Muscle layer of colon (tissue), 2 donors: ENCODE measurements around the gene ATP4B.

Experiments used
- H3K27ac ChIP-seq: one replicate; pipeline ENCODE4 v1.7.0; 2013; ENCODE audit warnings: low read depth, mild to moderate bottlenecking, low read length, moderate library complexity
- H3K27me3 ChIP-seq, 2 donors: one replicate each; pipeline ENCODE4 v1.7.0; 2013; ENCODE audit warnings: low read length in 2 of 2, mild to moderate bottlenecking in 2 of 2; ENCODE audit not compliant: insufficient read depth in 2 of 2, control insufficient read depth in 1 of 2
- H3K36me3 ChIP-seq: one replicate; pipeline ENCODE4 v1.7.0; 2013; ENCODE audit warnings: mild to moderate bottlenecking, low read length; ENCODE audit not compliant: insufficient read depth
- H3K4me1 ChIP-seq: one replicate; pipeline ENCODE4 v1.7.0; 2013; ENCODE audit warnings: mild to moderate bottlenecking, low read length; ENCODE audit not compliant: insufficient read depth
- H3K4me3 ChIP-seq, 2 donors: one replicate each; pipeline ENCODE4 v1.7.0; 2013; ENCODE audit warnings: low read length in 2 of 2, low read depth in 1 of 2, mild to moderate bottlenecking in 1 of 2, moderate library complexity in 1 of 2
- H3K9ac ChIP-seq: one replicate; pipeline ENCODE4 v1.7.0; 2013; ENCODE audit warnings: low read length
- H3K9me3 ChIP-seq: one replicate; pipeline ENCODE4 v1.7.0; 2013; ENCODE audit warnings: mild to moderate bottlenecking, low read length
- donor health status: abdominal sarcoma.
- donor health status: Adenocarcinoma of cecum.

Gene ATP4B

DNA sequence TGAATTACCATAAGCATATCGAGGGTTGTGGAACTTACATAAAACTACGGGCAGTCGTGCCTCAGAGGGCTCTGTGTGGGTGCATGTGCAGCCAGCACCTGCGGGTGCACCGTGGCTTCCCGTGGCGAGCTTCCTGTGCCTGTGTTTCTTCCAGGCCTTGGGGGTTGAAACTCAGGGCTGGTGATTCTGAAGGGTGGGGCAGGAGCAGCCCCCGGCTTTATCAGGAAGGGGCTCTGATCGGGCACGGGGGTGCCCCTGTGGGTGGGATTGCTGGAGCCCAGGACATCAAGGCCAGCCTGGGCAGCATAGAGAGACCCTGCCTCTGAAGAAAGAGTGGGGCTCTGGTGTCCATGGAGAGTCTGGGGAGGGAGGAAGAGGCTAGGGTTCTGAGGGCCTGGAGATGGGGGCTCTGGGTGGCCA, 11.1 kb downstream of the ATP4B start:
- Histone ChIP-seq H3K9me3 (no peaks in the 10 kb centered on the region), H3K4me1 (peaks cover 15% of the 10 kb centered on the region), H3K27me3 (no peaks in the 10 kb centered on the region), H3K36me3 (no peaks in the 10 kb centered on the region), H3K4me3 (no peak overlapping the region), H3K9ac (no peak overlapping the region), H3K27ac (no peak overlapping the region)

DNA sequence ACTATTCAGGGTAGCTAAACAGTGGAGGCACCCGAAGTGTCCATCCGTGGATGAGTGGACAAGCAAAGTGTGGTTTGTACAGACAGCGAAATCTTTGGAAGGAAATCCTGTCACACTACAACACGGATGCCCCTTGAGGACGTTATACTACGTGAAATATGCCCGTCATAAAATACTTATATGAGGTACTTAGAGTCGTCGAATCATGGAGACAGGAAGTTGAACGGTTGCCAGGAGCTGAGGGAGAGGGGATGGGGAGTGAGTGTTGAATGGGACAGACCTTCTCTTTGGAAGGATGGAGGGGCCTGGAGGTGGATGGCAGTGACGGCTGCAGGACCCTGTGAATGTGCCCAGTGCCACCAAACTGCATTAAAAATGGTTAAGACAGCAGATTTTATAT, 11.6 kb downstream of the ATP4B start:
- no peak overlapping the region for H3K4me3 ChIP-seq
- H3K4me1 ChIP-seq = peaks cover 15% of the 10 kb centered on the region
- no peaks in the 10 kb centered on the region for H3K27me3 ChIP-seq
- no peak overlapping the region for H3K27ac ChIP-seq
- H3K36me3 ChIP-seq = no peaks in the 10 kb centered on the region
- H3K9ac ChIP-seq = no peak overlapping the region
- H3K9me3 ChIP-seq = no peaks in the 10 kb centered on the region

DNA sequence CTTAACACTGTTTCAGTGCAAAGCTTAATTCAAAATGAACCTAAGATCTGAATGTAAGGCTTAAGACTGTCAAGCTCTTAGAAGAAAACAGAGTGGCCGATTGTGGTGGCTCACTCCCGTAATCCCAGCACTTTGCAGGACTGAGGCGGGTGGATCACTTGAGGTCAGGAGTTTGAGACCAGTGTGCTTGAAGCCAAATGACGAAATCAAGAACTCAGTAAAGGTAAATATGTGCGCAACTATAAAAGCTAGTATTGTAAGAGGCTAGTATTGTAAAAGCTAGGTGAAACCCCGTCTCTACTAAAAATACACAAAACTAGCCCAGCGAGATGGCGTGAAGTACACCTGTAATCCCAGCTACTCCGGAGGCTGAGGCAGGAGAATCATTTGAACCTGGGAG, 12.7 kb downstream of the ATP4B start:
- Histone ChIP-seq H3K4me3 (no peak overlapping the region), H3K9me3 (no peaks in the 10 kb centered on the region), H3K4me1 (peaks cover 15% of the 10 kb centered on the region), H3K9ac (no peak overlapping the region), H3K27ac (no peak overlapping the region), H3K36me3 (no peaks in the 10 kb centered on the region), H3K27me3 (no peaks in the 10 kb centered on the region)

DNA sequence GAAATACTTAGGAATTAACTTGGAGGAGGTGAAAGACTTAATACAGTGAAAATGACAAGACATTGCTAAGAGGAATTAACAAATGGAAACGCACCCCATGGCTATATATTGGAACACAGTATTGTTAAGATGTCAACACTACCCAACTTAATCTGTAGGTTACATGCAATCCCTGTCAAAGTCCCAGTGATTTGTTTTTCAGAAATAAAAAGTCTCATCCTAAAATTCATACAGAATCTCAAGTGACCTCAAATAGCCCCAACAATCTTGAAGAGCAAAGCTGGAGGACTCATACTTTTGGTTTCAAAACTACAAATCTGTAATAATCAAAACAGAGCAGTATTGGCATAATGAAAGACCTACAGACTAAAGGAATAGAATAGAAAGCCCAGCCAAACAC, 13.2 kb downstream of the ATP4B start:
- peaks cover 2% of the 10 kb centered on the region for H3K36me3 ChIP-seq
- no peak overlapping the region for H3K4me3 ChIP-seq

DNA sequence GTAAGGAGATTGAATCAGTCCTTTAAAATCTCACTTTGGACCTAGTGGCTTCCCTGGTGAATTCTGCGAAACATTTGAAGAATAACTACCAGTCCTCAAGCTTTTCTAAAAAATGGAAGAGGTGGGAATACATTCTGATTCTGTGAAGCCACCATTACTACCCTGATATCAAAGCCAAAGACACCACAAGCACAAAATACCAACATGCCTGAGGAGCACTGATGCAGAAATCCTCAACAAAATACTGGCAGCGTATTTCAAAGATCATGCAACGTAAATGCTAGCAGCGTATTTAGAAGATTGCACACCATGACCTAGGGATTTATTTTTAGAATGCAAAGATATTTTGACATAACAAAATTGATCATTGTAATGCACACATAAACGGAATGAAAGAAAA, 14.4 kb downstream of the ATP4B start:
- Histone ChIP-seq H3K36me3 (peaks cover 6% of the 10 kb centered on the region), H3K9ac (no peak overlapping the region), H3K27me3 (no peaks in the 10 kb centered on the region), H3K4me1 (peaks cover 15% of the 10 kb centered on the region), H3K9me3 (no peaks in the 10 kb centered on the region), H3K27ac (no peak overlapping the region), H3K4me3 (no peak overlapping the region)

More for the DNA sequence above, 13.2 kb downstream of the ATP4B start:
- peaks cover 15% of the 10 kb centered on the region for H3K4me1 ChIP-seq
- H3K9ac ChIP-seq = no peak overlapping the region
- H3K27ac ChIP-seq = no peak overlapping the region
- no peaks in the 10 kb centered on the region for H3K27me3 ChIP-seq
- H3K9me3 ChIP-seq = no peaks in the 10 kb centered on the region

DNA sequence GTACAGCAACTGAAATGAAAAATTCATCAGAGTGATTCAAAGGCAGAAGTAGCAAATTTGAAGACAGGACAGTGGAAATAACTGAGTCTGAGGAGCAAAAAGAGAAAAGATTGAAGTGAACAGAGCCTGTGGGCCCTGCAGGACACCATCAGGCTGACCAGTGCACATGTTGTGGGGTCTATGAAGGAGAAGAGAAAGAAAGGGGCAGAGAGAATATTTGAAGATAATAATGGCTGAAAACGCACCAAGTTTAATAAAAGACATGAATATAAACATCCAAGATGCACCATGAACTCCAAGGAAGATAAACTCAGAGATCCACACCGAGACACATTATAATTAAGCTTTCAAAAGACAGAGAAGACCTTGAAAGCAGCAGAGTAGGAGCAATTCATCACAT, 15.4 kb downstream of the ATP4B start:
- no peak overlapping the region for H3K27ac ChIP-seq

DNA sequence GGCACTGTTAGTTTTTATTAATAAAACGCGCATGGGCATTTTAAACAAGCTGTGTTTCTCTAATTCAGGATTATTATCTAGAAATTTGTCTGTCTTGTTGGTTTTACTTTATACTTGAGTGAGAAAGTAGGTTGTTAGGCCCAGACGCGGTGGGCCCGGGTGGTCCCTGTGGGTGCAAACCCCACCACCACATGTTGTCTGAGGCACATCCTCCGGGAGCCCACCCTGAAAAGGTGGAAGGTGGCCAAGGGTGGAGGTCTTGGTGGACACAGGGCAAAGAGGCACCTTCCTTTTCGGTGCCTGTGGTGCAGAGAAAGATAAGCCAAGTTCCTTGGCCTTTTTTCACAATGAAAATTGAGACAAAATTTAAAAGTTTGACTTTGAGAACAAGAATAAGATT, 16.6 kb downstream of the ATP4B start:
- H3K4me3 ChIP-seq = no peak overlapping the region
- H3K27me3 ChIP-seq = no peaks in the 10 kb centered on the region
- H3K36me3 ChIP-seq = peaks cover 25% of the 10 kb centered on the region
- H3K9ac ChIP-seq = no peak overlapping the region
- H3K9me3 ChIP-seq = no peaks in the 10 kb centered on the region
- no peaks in the 10 kb centered on the region for H3K4me1 ChIP-seq
- H3K27ac ChIP-seq = no peak overlapping the region

More for the DNA sequence above, 15.4 kb downstream of the ATP4B start:
- Histone ChIP-seq H3K9ac (no peak overlapping the region), H3K4me1 (peaks cover 7% of the 10 kb centered on the region), H3K27me3 (no peaks in the 10 kb centered on the region), H3K9me3 (no peaks in the 10 kb centered on the region), H3K4me3 (no peak overlapping the region), H3K36me3 (peaks cover 14% of the 10 kb centered on the region)

DNA sequence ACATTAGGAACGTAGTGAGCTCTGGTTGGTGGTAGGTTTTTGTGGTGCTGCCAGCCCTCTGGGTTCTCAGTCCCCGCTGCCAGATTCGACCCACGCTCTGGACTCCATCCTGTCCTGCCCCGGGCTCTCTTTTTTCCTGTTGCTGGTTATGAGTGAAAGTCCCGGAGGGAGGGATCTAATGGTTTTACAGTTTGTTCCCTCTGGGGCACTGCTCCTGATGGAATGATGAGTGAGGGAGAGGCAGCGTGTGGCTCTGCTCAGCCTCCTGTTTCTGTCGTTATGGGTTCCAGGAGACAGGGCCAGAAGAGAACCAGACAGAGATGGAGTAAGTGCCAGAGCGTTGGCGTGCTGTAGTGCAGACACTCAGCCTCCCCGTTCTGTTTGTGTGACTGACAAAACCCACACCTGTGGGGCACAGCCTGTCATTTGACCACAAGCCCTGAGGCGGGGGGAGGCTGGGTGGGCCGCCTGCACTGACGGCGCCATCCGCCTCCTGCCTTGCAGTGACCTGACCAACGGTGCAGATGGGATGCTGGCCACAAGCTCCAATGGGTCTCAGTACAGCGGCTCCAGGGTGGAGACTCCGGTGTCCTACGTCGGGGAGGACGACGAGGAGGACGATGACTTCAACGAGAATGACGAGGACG, 18.3 kb downstream of the ATP4B start:
- peaks cover 41% of the 10 kb centered on the region for H3K36me3 ChIP-seq
- no peak overlapping the region for H3K4me3 ChIP-seq
- no peaks in the 10 kb centered on the region for H3K27me3 ChIP-seq
- H3K9ac ChIP-seq = no peak overlapping the region
- no peaks in the 10 kb centered on the region for H3K4me1 ChIP-seq
- no peaks in the 10 kb centered on the region for H3K9me3 ChIP-seq
- H3K27ac ChIP-seq = no peak overlapping the region

DNA sequence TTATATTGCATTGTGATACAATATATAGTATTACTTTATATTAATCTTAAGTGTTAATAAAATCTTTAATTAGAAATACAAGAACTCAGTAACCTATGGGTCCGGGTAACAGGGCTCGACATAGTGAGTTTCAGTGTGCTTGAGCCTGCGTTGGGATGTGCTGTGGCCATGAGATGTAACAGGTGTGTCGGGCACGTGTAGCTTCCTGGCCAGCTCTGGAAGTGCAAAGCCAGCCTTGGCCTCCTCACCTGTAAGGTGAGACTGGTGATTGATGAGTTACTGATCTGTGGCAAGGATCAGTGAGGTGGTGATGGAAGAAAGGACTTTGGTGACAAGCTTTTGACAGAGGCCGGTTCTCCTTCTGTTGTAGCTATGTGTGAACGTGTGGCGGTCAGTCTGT, 19.2 kb downstream of the ATP4B start:
- no peak overlapping the region for H3K9ac ChIP-seq
- H3K4me3 ChIP-seq = no peak overlapping the region
- H3K4me1 ChIP-seq = no peaks in the 10 kb centered on the region
- H3K27ac ChIP-seq = no peak overlapping the region
- peaks cover 50% of the 10 kb centered on the region for H3K36me3 ChIP-seq
- H3K27me3 ChIP-seq = no peaks in the 10 kb centered on the region
- no peaks in the 10 kb centered on the region for H3K9me3 ChIP-seq

DNA sequence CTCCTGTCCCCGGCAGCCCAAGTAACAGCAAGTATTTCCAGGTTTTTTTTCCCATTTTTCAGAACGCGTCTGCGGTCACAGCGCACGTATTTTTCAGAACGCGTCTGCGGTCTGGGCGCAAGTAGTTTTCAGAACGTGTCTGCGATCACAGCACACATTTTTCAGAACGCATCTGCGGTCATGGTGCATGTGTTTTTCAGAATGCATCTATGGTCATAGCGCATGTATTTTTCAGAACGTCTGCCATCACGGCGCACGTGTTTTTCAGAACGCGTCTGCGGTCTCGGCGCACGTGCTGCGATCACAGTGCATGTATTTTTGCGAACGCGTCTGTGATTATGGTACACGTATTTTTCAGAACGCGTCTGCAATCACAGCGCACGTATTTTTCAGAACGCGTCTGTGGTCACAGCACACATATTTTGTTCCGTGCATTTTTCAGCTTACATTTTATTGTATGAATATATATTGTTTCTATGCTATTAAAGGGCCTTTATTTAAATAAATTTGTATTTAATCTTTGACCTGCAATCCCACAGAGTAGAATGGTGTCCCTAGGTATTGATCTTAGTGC, 19.7 kb downstream of the ATP4B start:
- Histone ChIP-seq H3K36me3 (peaks cover 54% of the 10 kb centered on the region), H3K9me3 (no peaks in the 10 kb centered on the region), H3K9ac (no peak overlapping the region), H3K4me3 (no peak overlapping the region), H3K27ac (no peak overlapping the region), H3K27me3 (no peaks in the 10 kb centered on the region), H3K4me1 (no peaks in the 10 kb centered on the region)

DNA sequence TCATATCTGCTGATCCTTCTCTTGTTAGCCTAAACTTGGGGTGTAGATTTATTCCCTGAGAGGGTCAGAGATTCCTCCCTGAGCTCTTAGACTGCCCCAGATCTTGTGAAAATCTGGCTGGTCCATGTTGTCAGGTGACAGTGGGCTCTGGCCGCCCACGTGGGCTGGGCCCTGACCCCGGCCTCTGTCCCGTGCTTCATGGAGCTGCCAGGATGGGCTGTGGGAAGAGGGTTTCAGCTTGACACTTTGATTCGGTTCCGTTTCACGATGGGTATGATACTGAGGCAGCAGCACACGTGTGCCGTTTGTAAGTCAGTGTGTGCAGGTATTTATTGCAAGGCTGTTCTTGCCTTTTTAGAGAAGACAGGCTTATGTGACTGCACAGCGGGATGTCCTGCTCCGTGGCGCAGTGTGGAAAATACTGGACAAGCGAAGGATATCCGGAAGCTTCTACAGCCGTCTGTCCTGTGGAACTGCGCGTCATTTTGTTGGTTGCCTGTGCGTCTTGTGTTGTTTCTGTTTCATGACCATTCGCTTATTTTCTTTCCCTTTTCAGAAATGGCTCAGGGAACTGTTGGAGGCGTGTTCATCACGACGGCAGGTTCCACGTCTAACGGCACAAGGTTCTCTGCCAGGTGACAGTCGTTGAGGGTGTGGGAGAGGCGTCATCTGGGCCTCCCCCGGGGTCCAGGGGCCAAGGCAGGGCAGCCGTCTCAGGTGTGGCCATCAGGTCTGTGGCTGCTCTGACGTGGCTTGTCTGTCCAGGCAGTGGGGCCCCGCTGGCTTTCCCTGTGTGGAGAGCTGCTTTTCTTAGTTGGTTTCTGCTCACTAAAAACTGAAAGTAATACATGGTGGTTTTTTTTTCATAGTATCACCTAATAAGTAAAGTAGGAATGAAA, 20.5 kb downstream of the ATP4B start:
- H3K27me3 ChIP-seq = no peaks in the 10 kb centered on the region
- no peak overlapping the region for H3K4me3 ChIP-seq
- no peak overlapping the region for H3K27ac ChIP-seq
- H3K36me3 ChIP-seq = peaks cover 54% of the 10 kb centered on the region
- no peaks in the 10 kb centered on the region for H3K9me3 ChIP-seq
- no peaks in the 10 kb centered on the region for H3K4me1 ChIP-seq
- H3K9ac ChIP-seq = no peak overlapping the region
